ENCODE measurements around the gene TUBGCP6.

TUBGCP6 gene

DNA sequence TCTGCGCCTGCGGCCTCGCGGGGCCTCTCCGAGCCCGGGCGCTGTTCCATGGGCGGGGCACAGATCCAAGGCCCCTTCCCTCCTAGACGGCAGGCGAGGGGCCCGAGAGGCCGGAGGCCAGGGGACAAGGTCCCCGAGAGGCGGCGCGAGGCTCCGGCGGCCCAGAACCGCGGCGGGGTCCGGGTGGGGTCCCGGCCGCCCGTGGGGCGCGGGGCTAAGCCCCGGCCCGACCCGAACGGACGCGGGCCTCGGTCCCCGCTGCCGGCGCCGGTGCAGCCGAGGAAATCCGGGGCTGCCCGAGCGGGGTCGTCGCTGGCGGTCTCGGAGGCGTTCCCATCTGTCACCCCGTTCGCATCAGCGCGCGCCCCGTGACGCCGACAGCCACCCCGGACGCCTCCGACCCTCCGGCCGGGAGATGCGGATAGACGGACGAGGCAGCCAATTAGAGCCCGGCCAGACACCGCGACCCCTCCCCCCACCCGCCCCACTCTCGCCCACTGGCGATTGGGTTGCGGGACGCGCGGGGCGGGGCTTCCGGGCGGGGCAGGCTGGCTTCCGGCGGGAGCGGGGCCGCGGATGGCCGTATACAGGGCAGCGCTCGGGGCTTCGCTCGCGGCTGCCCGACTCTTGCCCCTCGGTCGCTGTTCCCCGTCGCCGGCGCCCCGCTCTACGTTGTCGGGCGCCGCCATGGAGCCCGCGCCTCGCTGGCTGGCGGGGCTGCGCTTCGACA lies 44.2 kb downstream of the TUBGCP6 start, which contains the start of gene SELENOO:
Gene SELENOO (plus strand): TSS at position 551 of the 730 bp plus-strand sequence. CDS start 26 bp downstream, at position 577.
- TF ChIP-seq, protein P1, sequence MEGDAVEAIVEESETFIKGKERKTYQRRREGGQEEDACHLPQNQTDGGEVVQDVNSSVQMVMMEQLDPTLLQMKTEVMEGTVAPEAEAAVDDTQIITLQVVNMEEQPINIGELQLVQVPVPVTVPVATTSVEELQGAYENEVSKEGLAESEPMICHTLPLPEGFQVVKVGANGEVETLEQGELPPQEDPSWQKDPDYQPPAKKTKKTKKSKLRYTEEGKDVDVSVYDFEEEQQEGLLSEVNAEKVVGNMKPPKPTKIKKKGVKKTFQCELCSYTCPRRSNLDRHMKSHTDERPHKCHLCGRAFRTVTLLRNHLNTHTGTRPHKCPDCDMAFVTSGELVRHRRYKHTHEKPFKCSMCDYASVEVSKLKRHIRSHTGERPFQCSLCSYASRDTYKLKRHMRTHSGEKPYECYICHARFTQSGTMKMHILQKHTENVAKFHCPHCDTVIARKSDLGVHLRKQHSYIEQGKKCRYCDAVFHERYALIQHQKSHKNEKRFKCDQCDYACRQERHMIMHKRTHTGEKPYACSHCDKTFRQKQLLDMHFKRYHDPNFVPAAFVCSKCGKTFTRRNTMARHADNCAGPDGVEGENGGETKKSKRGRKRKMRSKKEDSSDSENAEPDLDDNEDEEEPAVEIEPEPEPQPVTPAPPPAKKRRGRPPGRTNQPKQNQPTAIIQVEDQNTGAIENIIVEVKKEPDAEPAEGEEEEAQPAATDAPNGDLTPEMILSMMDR (IDR thresholded peaks at IDR 0.05): no peak

DNA sequence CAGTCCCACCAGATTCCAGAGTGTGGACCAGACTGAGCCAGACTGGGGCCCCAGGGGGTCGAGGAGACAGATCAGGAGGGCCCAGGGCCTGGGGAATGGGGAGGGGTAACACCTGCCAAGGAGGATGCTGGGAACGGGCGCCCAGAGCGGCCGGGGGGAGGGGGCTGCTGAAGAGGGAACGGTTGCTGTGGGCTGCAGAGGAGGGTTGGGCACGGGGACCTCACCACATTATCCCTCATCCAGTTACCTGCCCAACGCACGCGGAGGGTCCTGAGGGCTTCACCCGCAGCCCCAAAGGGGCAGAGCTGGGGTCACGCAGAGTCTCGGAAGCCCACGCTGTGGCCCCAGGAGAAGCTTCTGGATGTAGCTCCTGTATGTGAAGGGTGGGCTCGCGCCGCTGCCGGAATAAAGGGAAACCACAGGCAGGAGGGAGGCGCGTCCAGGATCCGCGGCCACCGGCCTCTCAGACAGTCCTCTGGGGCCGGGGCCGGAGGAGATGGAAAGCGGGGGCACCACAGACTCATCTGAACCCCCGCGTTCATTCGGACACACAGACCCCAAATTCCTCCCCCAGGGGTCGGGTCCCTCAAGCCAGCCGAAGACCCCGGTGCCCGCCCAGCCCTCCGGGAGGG lies 44.9 kb downstream of the TUBGCP6 start:
- TF ChIP-seq, protein P1 (IDR thresholded peaks at IDR 0.05): no peak

DNA sequence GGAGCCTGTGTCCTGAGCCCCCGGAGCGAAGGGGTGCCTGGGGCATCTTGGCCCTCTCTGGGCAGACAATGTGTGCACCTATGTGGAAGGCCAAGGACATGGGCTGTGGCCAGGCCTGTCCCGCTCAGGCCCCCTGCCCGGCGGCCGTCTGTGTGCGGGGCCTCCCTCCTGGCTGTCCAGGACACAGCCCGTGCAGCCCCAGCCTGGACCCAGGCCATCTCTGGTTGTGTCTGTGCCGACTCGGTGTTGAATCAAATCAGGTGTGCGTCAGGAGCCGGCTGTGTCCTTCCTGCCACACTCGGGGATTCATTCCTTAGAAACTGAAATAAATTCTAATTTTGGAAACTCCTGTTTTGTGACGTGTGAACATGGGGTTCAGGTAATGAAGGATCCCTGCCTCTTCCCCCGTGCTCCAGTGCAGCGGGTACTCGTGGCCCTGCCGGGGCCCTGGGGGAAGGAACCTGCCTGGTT lies 45.5 kb downstream of the TUBGCP6 start:
- TF ChIP-seq, protein P1 (IDR thresholded peaks at IDR 0.05): no peak

DNA sequence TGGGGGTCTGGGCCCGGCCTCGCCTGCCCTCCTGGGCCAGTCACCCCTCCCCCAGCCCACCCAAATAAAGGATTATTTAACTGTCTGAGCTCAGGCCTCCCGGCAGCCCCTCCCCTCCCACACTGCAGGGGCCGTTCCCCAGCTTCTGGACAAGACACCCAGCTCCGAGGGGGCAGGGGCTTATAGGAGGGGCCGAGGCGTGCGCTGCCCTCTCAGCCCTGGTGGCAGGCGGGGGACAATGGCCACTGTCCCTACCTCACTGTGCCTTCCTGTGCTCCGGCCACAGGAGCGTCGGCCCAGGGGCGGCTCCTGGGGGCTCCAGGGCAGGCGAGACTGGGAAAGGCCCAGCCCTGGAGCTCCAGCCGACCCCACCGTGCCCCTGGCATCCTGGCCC lies 46.2 kb downstream of the TUBGCP6 start:
- TF ChIP-seq, protein P1 (IDR thresholded peaks at IDR 0.05): no peak

DNA sequence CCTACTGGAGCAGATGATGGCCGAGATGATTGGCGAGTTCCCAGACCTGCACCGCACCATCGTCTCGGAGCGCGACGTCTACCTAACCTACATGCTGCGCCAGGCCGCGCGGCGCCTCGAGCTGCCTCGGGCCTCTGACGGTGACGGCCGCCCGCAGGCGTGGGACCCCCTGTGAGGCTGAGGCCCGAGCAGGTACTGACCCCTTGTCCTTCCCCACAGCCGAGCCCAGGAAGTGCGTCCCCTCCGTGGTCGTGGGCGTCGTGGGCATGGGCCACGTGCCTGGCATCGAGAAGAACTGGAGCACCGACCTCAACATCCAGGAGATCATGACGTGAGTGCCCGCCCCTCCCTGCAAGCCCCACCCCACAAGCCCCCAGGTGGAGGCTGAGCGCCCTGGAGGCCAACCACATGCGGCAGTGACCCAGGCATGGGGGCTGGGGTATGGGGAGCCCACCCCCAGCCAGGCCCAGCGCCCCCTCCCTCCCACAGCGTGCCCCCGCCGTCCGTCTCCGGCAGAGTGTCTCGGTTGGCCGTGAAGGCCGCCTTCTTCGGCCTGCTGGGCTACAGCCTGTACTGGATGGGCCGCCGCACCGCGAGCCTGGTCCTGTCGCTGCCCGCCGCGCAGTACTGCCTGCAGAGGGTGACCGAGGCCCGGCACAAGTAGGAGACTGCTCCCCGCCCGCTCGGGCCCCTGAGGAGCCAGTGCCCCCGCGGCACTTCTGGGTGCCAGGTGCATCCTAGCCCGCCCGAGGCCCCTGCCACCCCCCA lies 46.8 kb downstream of the TUBGCP6 start:
- TF ChIP-seq, protein P1 (IDR thresholded peaks at IDR 0.05): no peak

DNA sequence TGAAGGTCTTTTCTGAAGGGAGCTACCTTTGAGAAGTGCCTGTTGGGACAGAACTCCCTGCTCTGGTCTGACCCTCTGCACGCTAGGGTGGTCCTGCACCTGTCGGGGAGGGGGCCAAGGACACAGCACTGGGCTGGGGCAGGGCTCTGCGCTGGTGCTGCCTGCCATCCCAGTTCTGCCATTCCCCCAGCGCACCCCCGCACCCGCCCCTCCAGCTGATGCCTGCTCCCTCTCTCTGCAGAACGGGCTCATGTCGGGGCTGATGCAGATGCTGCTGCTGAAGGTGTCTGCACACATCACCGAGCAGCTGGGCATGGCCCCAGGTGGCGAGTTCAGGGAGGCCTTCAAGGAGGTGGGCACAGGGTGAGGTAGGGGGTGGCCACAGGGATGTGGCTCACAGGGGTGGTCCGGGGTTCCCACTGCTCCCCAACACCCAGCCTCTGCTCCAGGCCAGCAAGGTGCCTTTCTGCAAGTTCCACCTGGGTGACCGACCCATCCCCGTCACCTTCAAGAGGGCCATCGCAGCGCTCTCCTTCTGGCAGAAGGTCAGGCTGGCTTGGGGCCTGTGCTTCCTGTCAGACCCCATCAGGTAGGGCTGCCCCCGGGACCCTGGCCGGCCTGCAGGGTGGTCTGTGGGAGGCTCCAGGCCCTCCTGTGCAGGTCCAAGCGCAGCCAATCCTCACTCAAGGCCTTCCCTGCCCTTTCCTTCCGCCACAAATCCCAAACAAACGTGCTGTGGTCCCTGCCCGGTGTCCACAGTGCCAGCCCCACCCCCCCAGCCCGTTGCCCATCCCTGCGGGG lies 47.6 kb downstream of the TUBGCP6 start:
- TF ChIP-seq, protein P1 (IDR thresholded peaks at IDR 0.05): no peak

DNA sequence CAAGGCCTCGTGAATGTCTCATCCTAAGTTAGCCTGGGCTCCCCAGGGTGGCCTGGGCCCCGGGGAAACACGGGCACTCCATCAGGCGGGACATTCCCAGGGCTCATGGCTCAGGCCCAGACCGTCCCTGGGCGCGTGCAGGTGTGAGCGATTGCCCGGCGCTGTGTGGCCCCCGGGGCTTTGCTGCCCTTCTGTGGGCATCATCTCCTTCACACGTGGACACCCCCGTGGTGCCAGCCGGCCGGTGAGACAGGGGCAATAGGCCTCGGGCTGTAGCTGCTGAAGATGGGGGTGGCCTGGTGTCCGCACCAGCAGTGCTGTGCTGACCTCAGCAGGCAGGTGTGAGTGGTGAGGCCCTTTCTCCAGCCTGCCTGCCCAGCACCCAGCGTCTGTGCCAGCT lies 48.6 kb downstream of the TUBGCP6 start:
- TF ChIP-seq, protein P1 (IDR thresholded peaks at IDR 0.05): no peak
